Tibial nerve (tissue), 4 donors: ENCODE data around the gene PICK1. TPM values are rescaled to one million over a fixed set of nuclear protein-coding genes. Genes with fewer than 3 reads are reported as not detected.
A peak's percentile ranks its signal among the peaks of the same experiment; 100 is the strongest.

Experiments
- DNase-seq, 2 donors: peaks; one replicate each; pipeline ENCODE4 v3.0.0-alpha.2; 2019; ENCODE audit warnings: low spot score in 2 of 2
- H3K27ac ChIP-seq, 4 donors: fragments of 200-600 bp; sonication (generic) in 3 of 4; one replicate each; pipeline ENCODE4 v1.5.1; 2017 to 2019; ENCODE audit warnings: mild to moderate bottlenecking in 1 of 4
- H3K27me3 ChIP-seq, 2 donors: fragments of 200-600 bp; sonication (generic) in 1 of 2; one replicate each; pipeline versions ENCODE4 v1.5.1 to v1.6.0; 2017 to 2019
- H3K36me3 ChIP-seq, 3 donors: fragments of 200-600 bp; sonication (generic); one replicate each; pipeline ENCODE4 v1.5.1; 2018 to 2019
- H3K4me1 ChIP-seq, 4 donors: fragments of 200-600 bp; sonication (generic) in 3 of 4; one replicate each; pipeline ENCODE4 v1.5.1; 2017 to 2019
- H3K4me3 ChIP-seq, 4 donors: fragments of 200-600 bp; sonication (generic) in 3 of 4; one replicate each; pipeline ENCODE4 v1.5.1; 2017 to 2019; ENCODE audit warnings: mild to moderate bottlenecking in 1 of 4, moderate library complexity in 1 of 4
- H3K9me3 ChIP-seq, 4 donors: fragments of 200-600 bp; sonication (generic) in 3 of 4; one replicate each; pipeline ENCODE4 v1.5.1; 2017 to 2019
- EP300 ChIP-seq, 2 donors: sonication (generic); formaldehyde crosslinking; IDR thresholded peaks; one replicate each; pipeline ENCODE4 v1.6.1; 2017; ENCODE audit warnings: antibody characterized with exemption in 2 of 2, mild to moderate bottlenecking in 1 of 2
- POLR2A ChIP-seq, 2 donors: fragments of 450-650 bp; IDR thresholded peaks; one replicate each; pipeline ENCODE4 v1.6.1; 2017; ENCODE audit warnings: antibody characterized with exemption in 2 of 2, mild to moderate bottlenecking in 2 of 2, moderate library complexity in 2 of 2
- WGBS, 2 donors: methylation state at CpG; one replicate each; pipeline ENCODE4 v1.1.5; 2018; 5-methylcytosine and 5-hydroxymethylcytosine counted together
- total RNA-seq, 4 donors: library from RNA; depleted of rRNA; stranded (reverse); fragments of >200 nt; gene quantifications; one replicate each; pipeline ENCODE4 v1.1.0, GENCODE V29; 2016
- TF ChIP-seq, protein P1 (sequence below), 5 experiments: fragments of 200-600 bp in 3 of 5; fragments of 450-650 bp in 2 of 5; sonication (generic) in 3 of 5; IDR thresholded peaks; one replicate each; pipeline ENCODE4 v1.5.1; 2016 to 2019; ENCODE audit warnings: antibody characterized with exemption in 5 of 5, mild to moderate bottlenecking in 3 of 5, moderate library complexity in 2 of 5

PICK1 gene
- total RNA-seq, 4 donors from 2014 or later: 32.1 to 49.8 (median 44.2) TPM

DNA sequence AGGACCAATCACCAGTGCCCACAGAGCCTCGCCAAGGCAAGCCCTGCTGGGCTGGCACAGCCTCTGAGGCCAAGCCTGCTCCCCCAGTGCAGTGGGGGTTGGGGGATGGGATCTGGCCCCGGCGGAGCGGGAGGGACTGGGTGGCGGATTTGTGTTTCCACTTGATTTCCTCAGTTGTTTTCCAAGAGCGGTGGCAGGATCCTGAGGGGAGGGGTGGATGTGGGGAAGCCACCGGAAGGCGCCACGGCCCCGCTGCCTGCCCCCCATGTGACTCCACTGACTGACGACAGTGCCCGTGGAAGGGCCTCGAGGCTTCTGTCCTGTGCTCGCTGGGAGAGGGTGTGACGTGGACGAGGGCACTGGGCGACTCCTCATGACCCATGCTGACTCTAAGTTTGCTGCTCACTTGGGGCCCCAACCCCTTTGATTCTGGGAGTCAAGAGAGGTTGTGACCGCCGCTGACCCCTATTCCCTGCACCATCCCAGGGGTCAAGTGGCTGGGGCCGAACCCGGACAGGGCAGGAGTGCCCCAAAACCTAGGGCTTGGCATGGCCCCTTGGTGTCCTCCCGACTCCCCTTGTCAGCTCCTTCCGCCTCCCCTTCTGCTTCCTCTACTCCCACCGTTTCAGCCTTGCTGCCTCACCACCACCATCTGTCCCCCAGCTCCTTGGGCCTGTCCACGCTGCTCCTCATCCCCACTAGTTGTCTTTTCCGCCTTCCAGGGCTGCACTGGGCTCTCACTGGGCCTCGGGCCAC is 23.5 kb upstream of the PICK1 start:
- WGBS, 2 donors: 38 to 40% methylated on average over 21 to 27 of the region's 27 CpGs
- TF ChIP-seq, protein P1, sequence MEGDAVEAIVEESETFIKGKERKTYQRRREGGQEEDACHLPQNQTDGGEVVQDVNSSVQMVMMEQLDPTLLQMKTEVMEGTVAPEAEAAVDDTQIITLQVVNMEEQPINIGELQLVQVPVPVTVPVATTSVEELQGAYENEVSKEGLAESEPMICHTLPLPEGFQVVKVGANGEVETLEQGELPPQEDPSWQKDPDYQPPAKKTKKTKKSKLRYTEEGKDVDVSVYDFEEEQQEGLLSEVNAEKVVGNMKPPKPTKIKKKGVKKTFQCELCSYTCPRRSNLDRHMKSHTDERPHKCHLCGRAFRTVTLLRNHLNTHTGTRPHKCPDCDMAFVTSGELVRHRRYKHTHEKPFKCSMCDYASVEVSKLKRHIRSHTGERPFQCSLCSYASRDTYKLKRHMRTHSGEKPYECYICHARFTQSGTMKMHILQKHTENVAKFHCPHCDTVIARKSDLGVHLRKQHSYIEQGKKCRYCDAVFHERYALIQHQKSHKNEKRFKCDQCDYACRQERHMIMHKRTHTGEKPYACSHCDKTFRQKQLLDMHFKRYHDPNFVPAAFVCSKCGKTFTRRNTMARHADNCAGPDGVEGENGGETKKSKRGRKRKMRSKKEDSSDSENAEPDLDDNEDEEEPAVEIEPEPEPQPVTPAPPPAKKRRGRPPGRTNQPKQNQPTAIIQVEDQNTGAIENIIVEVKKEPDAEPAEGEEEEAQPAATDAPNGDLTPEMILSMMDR (IDR thresholded peaks at IDR 0.05): no peak
- TF ChIP-seq POLR2A (IDR thresholded peaks at IDR 0.05): no peak
- TF ChIP-seq EP300 (IDR thresholded peaks at IDR 0.05): peak; percentile 55 to 79
- Histone ChIP-seq H3K27me3 (no peaks in the 10 kb centered on the region), H3K4me1 (peaks cover 0 to 98% (median 64%) of the 10 kb centered on the region in 4 donors), H3K27ac (peak overlapping the region; percentile 79 to 96 (median 86)), H3K36me3 (no peaks in the 10 kb centered on the region), H3K4me3 (no peak overlapping the region), H3K9me3 (no peaks in the 10 kb centered on the region)
- no peak for DNase-seq

DNA sequence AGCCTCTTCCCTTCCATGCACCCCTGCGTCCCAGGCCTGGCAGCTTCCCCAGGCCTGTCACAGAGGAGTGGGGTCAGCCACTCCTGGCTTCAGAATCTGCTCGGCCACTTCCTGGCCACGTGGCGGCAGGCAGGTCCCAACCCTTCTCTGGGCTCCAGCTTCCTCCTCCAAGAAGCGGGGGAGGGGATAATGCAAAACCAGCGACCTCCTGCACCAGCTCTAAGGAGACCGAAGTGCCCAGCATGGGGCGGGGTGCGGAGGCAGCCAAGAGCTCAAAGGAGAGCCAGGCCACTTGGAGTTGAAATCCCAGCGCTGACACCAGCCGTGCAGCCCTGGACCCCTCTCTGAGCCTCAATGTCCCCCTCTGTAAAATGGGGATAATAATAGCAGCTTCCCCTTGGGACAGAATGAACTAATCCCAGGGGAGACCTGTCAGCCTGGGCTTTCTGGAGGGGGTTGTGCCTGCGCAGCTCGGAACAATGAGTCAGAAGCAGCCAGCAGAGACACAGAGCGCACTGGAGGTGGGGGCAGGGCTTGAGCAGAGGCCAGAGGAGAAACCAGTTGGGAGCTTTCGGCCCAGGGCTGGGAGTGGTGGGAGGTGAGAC is 22.8 kb upstream of the PICK1 start:
- DNase-seq: peak in 1 of 2 donors; percentile 57
- H3K27me3 ChIP-seq: no peaks in the 10 kb centered on the region
- 21 to 22% methylated on average over 10 to 15 of the region's 15 CpGs for WGBS, 2 donors
- H3K27ac ChIP-seq: peak overlapping the region; percentile 79 to 96 (median 86)
- H3K9me3 ChIP-seq: no peaks in the 10 kb centered on the region
- H3K4me1 ChIP-seq: peaks cover 0 to 98% (median 61%) of the 10 kb centered on the region in 4 donors
- H3K36me3 ChIP-seq: no peaks in the 10 kb centered on the region
- TF ChIP-seq POLR2A (IDR thresholded peaks at IDR 0.05): peak; percentile 14 to 24
- peak in 1 of 2 donors; percentile 76 for TF ChIP-seq EP300 (IDR thresholded peaks at IDR 0.05)
- TF ChIP-seq, protein P1 (IDR thresholded peaks at IDR 0.05): peak in 1 of 5 experiments; percentile 5
- H3K4me3 ChIP-seq: no peak overlapping the region

DNA sequence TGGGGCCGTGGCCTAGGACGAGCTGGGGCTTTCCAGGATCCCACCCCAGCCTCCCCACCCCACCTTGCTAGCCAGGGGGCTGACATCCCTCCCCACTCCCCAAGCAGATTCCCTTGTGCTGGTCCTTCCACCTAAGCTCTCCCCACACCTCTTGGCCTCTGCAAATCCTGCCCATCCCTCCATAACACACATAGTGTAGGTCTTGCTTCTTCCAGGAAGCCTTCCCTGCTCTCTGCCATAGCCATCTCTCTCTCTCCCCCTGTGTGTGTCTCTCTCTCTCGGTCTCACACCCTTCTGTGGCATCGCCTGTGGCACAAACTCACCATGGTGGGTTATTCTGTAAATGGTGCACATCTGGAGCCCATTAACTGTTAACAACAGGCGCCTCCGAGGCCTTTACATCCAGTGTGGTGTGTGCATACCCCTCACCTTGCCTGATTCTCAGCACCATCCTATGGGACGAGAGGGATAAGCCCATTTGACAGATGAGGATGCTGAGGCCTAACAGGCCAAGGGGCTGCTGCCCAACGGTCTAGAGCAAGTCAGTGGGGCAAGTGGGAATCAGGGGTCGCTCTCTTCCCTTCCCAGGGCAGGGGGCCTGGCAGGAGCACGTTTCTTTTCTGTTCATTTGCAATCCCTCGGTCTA is 22.2 kb upstream of the PICK1 start:
- TF ChIP-seq, protein P1 (IDR thresholded peaks at IDR 0.05): no peak
- TF ChIP-seq POLR2A (IDR thresholded peaks at IDR 0.05) (no peak), EP300 (IDR thresholded peaks at IDR 0.05) (no peak)
- Histone ChIP-seq H3K27ac (peak overlapping the region; percentile 79 to 96 (median 86)), H3K4me1 (peaks cover 0 to 98% (median 58%) of the 10 kb centered on the region in 4 donors), H3K4me3 (no peak overlapping the region), H3K27me3 (no peaks in the 10 kb centered on the region), H3K36me3 (no peaks in the 10 kb centered on the region), H3K9me3 (no peaks in the 10 kb centered on the region)
- 53 to 66% methylated on average over 11 of the region's 11 CpGs for WGBS, 2 donors
- DNase-seq: no peak

DNA sequence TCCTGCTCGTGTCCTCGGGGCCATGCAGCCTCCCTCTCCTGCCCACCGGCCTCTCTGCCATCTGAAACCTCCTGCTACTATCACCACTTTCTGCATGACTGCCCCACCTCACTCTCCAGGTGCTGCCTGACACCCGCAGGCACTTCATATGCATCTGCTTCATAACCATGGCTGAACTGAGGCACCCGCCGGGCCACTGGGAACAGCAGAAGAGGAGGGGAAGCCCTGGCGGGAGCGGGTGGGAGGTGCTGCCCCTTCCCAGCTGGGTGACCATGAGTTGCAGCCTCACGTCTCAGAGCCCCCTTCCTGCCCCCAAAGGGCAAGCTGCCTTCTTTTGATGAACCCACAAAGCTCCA is 21.7 kb upstream of the PICK1 start:
- no peaks in the 10 kb centered on the region for H3K9me3 ChIP-seq
- DNase-seq: no peak
- no peaks in the 10 kb centered on the region for H3K36me3 ChIP-seq
- peaks cover 0 to 98% (median 56%) of the 10 kb centered on the region in 4 donors for H3K4me1 ChIP-seq
- no peaks in the 10 kb centered on the region for H3K27me3 ChIP-seq
- peak overlapping the region; percentile 79 to 96 (median 86) for H3K27ac ChIP-seq
- H3K4me3 ChIP-seq: no peak overlapping the region
- TF ChIP-seq EP300 (IDR thresholded peaks at IDR 0.05) (no peak), POLR2A (IDR thresholded peaks at IDR 0.05) (no peak)
- TF ChIP-seq, protein P1 (IDR thresholded peaks at IDR 0.05): no peak
- 54 to 60% methylated on average over 9 of the region's 9 CpGs for WGBS, 2 donors
